ENCODE results near the gene TCL1A.
"Not testable (repeated sequence)": the region's sequence is repeated elsewhere in the genome, so short reads cannot be mapped to it uniquely, and the experiment has no call there.

The TCL1A gene

GRCh38 chr14:95713596-95714371 lies at the start of gene TCL1A:
Gene TCL1A, minus strand, starts transcription at chr14:95714125. Its CDS starts 59 bp downstream, at chr14:95714066.
- Histone ChIP-seq H3K9ac (ENCODE audit: insufficient read length) (no peak within 1 kb of the TSS), H3K27ac (no peak within 1 kb of the TSS), H3K9me3 (ENCODE audit: low read depth, low read length) (no peaks in the 10 kb centered on the region), H3K36me3 (ENCODE audit: insufficient read depth, low read length) (no peaks in the 10 kb centered on the region), H3K4me3 (no peak within 1 kb of the TSS)
- TF ChIP-seq EZH2 (IDR thresholded peaks at IDR 0.05) (no peak), FOXP2 (optimal IDR thresholded peaks at IDR 0.05; ENCODE audit: control extremely low read depth, extremely low read length, insufficient read depth) (no peak), POLR2AphosphoS5 (IDR thresholded peaks at IDR 0.05; ENCODE audit: borderline replicate concordance, low read depth, low read length) (no peak)
- no peak for DNase-seq (ENCODE audit: low read depth, low spot score)

- DNase-seq (ENCODE audit: low read depth, low spot score); H3K9ac ChIP-seq (ENCODE audit: insufficient read length); H3K27ac ChIP-seq; H3K36me3 ChIP-seq (ENCODE audit: insufficient read depth, low read length); H3K9me3 ChIP-seq (ENCODE audit: low read depth, low read length); H3K4me3 ChIP-seq: not testable (repeated sequence)
These were observed 49.1 kb upstream of the TCL1A start for GRCh38 chr14:95763032-95763431.

- Histone ChIP-seq H3K9ac (ENCODE audit: insufficient read length) (no peak overlapping the region), H3K36me3 (ENCODE audit: insufficient read depth, low read length) (no peaks in the 10 kb centered on the region), H3K27ac (no peak overlapping the region), H3K4me3 (no peak overlapping the region), H3K9me3 (ENCODE audit: low read depth, low read length) (no peaks in the 10 kb centered on the region)
- no peak for TF ChIP-seq FOXP2 (optimal IDR thresholded peaks at IDR 0.05; ENCODE audit: control extremely low read depth, extremely low read length, insufficient read depth)
- no peak for TF ChIP-seq EZH2 (IDR thresholded peaks at IDR 0.05)
- no peak for TF ChIP-seq POLR2AphosphoS5 (IDR thresholded peaks at IDR 0.05; ENCODE audit: borderline replicate concordance, low read depth, low read length)
- no peak for DNase-seq (ENCODE audit: low read depth, low spot score)
These were observed 47.5 kb upstream of the TCL1A start for GRCh38 chr14:95761436-95761835.

DNA sequence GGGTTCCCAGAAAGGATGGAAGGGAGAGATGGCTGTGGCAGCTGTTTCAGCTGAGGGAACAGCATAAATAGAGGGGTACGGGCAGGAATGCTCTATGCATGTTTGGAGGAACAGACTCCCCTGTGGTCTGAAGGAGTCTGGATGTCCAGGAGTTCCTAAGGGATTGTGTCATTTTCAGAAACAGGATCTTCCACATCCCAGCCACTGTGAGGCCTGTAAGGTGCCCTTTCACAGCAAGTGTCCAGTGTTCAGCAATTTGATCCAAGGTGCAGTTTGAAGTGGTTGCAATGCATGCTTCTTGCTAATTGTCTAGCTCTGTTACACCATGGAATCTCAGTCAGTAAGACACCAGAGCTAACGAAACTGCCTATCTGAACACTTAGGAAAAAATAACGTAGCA lies 46.7 kb upstream of the TCL1A start:
- no peak for TF ChIP-seq EZH2 (IDR thresholded peaks at IDR 0.05)
- TF ChIP-seq POLR2AphosphoS5 (IDR thresholded peaks at IDR 0.05; ENCODE audit: borderline replicate concordance, low read depth, low read length): no peak
- no peak for TF ChIP-seq FOXP2 (optimal IDR thresholded peaks at IDR 0.05; ENCODE audit: control extremely low read depth, extremely low read length, insufficient read depth)
- DNase-seq (ENCODE audit: low read depth, low spot score): no peak
- Histone ChIP-seq H3K9ac (ENCODE audit: insufficient read length) (no peak overlapping the region), H3K27ac (no peak overlapping the region), H3K4me3 (no peak overlapping the region), H3K9me3 (ENCODE audit: low read depth, low read length) (no peaks in the 10 kb centered on the region), H3K36me3 (ENCODE audit: insufficient read depth, low read length) (no peaks in the 10 kb centered on the region)

DNA sequence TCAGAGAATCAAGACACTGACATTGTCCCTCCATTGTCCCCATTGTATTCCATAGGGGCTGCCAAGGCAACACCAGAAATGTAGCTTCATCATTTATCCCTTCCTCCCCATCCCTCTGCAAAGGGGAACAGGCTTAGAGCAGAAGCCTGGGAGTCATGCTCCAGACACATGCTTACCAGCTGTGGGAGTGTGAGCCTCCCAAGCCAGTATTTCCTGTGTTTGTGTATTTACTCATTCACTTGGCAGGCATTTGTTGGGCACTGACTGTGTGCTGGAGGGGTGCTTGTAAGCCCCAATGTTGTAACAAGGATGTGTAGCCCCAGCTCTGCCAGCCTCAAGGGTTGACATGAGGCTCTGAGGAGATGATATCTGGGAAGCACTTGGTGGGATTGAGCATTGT lies 46.0 kb upstream of the TCL1A start:
- Histone ChIP-seq H3K9me3 (ENCODE audit: low read depth, low read length) (no peaks in the 10 kb centered on the region), H3K27ac (no peak overlapping the region), H3K9ac (ENCODE audit: insufficient read length) (no peak overlapping the region), H3K36me3 (ENCODE audit: insufficient read depth, low read length) (no peaks in the 10 kb centered on the region), H3K4me3 (no peak overlapping the region)
- TF ChIP-seq EZH2 (IDR thresholded peaks at IDR 0.05): no peak
- no peak for TF ChIP-seq POLR2AphosphoS5 (IDR thresholded peaks at IDR 0.05; ENCODE audit: borderline replicate concordance, low read depth, low read length)
- TF ChIP-seq FOXP2 (optimal IDR thresholded peaks at IDR 0.05; ENCODE audit: control extremely low read depth, extremely low read length, insufficient read depth): no peak
- no peak for DNase-seq (ENCODE audit: low read depth, low spot score)

DNA sequence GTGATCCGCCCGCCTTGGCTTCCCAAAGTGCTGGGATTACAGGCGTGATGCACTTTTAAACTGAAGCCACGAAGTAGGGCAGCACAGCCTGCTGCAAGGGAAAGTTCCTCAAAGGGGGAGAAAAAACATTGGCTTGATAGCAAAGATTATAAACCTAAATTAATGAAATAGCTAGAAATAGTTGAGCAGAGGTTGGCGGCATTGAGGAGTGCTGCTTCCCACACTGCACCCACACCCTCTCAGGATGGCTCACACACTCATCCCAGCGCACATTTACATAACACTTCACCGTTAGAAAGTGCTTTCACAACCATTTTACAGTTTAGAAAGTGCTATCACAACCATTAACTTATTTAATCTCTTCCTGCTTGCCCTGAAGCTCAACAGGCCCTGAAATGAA lies 44.4 kb upstream of the TCL1A start:
- no peak for DNase-seq (ENCODE audit: low read depth, low spot score)
- H3K27ac ChIP-seq: no peak overlapping the region
- no peaks in the 10 kb centered on the region for H3K36me3 ChIP-seq (ENCODE audit: insufficient read depth, low read length)
- no peak overlapping the region for H3K4me3 ChIP-seq
- TF ChIP-seq POLR2AphosphoS5 (IDR thresholded peaks at IDR 0.05; ENCODE audit: borderline replicate concordance, low read depth, low read length) (no peak), EZH2 (IDR thresholded peaks at IDR 0.05) (no peak), FOXP2 (optimal IDR thresholded peaks at IDR 0.05; ENCODE audit: control extremely low read depth, extremely low read length, insufficient read depth) (no peak)
- no peak overlapping the region for H3K9ac ChIP-seq (ENCODE audit: insufficient read length)
- H3K9me3 ChIP-seq (ENCODE audit: low read depth, low read length): no peaks in the 10 kb centered on the region

DNA sequence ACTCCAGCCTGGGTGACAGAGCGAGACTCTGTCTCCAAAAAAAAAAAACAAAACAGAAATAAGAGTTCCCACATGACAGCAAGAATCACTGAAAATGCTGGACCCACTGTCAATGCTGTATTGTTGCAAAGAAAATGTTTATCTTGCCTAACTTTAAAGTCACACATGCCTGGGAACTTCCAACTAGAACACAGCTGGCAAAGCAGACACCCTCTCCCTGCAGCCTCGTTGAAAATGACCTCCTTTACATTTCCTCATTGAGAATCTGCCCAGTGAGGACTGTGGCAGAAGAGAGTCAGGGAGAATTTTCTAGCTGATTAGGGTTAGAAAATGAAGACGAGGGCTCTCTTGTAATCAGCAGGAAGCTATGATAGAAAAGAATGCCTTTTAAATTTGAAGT lies 42.8 kb upstream of the TCL1A start:
- no peak for DNase-seq (ENCODE audit: low read depth, low spot score)
- Histone ChIP-seq H3K27ac (no peak overlapping the region), H3K4me3 (no peak overlapping the region), H3K36me3 (ENCODE audit: insufficient read depth, low read length) (no peaks in the 10 kb centered on the region), H3K9me3 (ENCODE audit: low read depth, low read length) (no peaks in the 10 kb centered on the region), H3K9ac (ENCODE audit: insufficient read length) (no peak overlapping the region)
- no peak for TF ChIP-seq FOXP2 (optimal IDR thresholded peaks at IDR 0.05; ENCODE audit: control extremely low read depth, extremely low read length, insufficient read depth)
- no peak for TF ChIP-seq EZH2 (IDR thresholded peaks at IDR 0.05)
- TF ChIP-seq POLR2AphosphoS5 (IDR thresholded peaks at IDR 0.05; ENCODE audit: borderline replicate concordance, low read depth, low read length): no peak

- H3K9me3 ChIP-seq (ENCODE audit: low read depth, low read length): no peaks in the 10 kb centered on the region
- TF ChIP-seq POLR2AphosphoS5 (IDR thresholded peaks at IDR 0.05; ENCODE audit: borderline replicate concordance, low read depth, low read length) (no peak), FOXP2 (optimal IDR thresholded peaks at IDR 0.05; ENCODE audit: control extremely low read depth, extremely low read length, insufficient read depth) (no peak)
- H3K27ac ChIP-seq: no peak overlapping the region
- no peak for DNase-seq (ENCODE audit: low read depth, low spot score)
- no peak overlapping the region for H3K4me3 ChIP-seq
- H3K36me3 ChIP-seq (ENCODE audit: insufficient read depth, low read length): no peaks in the 10 kb centered on the region
- no peak overlapping the region for H3K9ac ChIP-seq (ENCODE audit: insufficient read length)
These were observed 42.2 kb upstream of the TCL1A start for GRCh38 chr14:95756127-95756526.

DNA sequence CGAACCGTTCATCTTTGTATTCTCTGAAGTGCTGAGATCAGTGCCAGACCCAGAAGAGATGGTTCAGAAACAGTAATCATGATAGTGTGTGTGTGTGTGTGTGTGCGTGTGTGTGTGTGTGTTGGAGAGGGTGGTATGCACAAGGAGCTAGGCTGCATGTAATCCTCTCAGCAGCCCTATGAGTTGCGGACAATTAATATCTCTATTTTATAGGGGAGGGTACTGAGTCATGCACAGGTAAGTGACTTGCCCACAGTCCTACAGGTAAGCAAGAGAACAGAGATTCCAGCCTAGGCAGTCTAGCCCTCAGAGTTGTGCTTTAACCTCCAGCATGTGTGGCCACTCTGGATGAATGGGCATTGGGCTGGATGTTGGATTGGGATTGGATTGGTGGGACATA lies 27.9 kb upstream of the TCL1A start:
- H3K9me3 ChIP-seq (ENCODE audit: low read depth, low read length): no peaks in the 10 kb centered on the region
- H3K9ac ChIP-seq (ENCODE audit: insufficient read length): no peak overlapping the region
- no peaks in the 10 kb centered on the region for H3K36me3 ChIP-seq (ENCODE audit: insufficient read depth, low read length)
- H3K4me3 ChIP-seq: no peak overlapping the region
- TF ChIP-seq EZH2 (IDR thresholded peaks at IDR 0.05) (no peak), POLR2AphosphoS5 (IDR thresholded peaks at IDR 0.05; ENCODE audit: borderline replicate concordance, low read depth, low read length) (no peak), FOXP2 (optimal IDR thresholded peaks at IDR 0.05; ENCODE audit: control extremely low read depth, extremely low read length, insufficient read depth) (no peak)
- no peak overlapping the region for H3K27ac ChIP-seq
- DNase-seq (ENCODE audit: low read depth, low spot score): no peak
